HepG2 (cell line): ENCODE data around the gene PML. TPM values are rescaled to one million over a fixed set of nuclear protein-coding genes. Genes with fewer than 3 reads are reported as not detected.

Experiments
- CREB1 ChIP-seq, 2 experiments: fragments of 450-650 bp in 1 of 2; IDR thresholded peaks; 2 replicates each; pipeline ENCODE4 v1.6.1; 2016 to 2017; ENCODE audit warnings: control low read depth in 1 of 2, mild to moderate bottlenecking in 1 of 2, missing compliant biosample characterization in 1 of 2, missing genetic modification characterization in 1 of 2
- CREM ChIP-seq, 2 experiments: sonication (generic) in 1 of 2; formaldehyde crosslinking in 1 of 2; IDR thresholded peaks; 2 replicates each; pipeline versions ENCODE4 v1.4.0 to v1.6.1; 2016 to 2020; ENCODE audit warnings: antibody characterized with exemption in 1 of 2, mild to moderate bottlenecking in 1 of 2, missing genetic modification reagents in 1 of 2
- DR1 ChIP-seq: sonication (generic); formaldehyde crosslinking; IDR thresholded peaks from 2 replicates; pipeline ENCODE4 v1.8.0; 2021; ENCODE audit warnings: mild to moderate bottlenecking, missing genetic modification reagents, inconsistent platforms
- ETV5 ChIP-seq: IDR thresholded peaks from 2 replicates; pipeline ENCODE4 v1.6.1; 2018; ENCODE audit warnings: missing biosample characterization, missing genetic modification reagents, inconsistent platforms, borderline replicate concordance
- GATAD1 ChIP-seq: IDR thresholded peaks from 2 replicates; pipeline ENCODE4 v1.6.1; 2016; ENCODE audit warnings: missing genetic modification reagents, missing compliant biosample characterization
- POLR2A ChIP-seq, 2 experiments: IDR thresholded peaks; 2 replicates each; pipeline ENCODE4 v1.6.1; 2011; ENCODE audit warnings: low read depth in 2 of 2, low read length in 2 of 2, mild to moderate bottlenecking in 1 of 2, moderate library complexity in 1 of 2; ENCODE audit not compliant: insufficient read depth in 1 of 2
- POLR2AphosphoS5 ChIP-seq: IDR thresholded peaks from 2 replicates; pipeline ENCODE4 v1.6.1; 2012; ENCODE audit warnings: low read depth, low read length
- PRPF4 ChIP-seq: fragments of 200-400 bp; formaldehyde crosslinking; IDR thresholded peaks from 2 replicates; pipeline ENCODE4 v1.6.1; 2016; ENCODE audit warnings: low read length, low read depth; ENCODE audit not compliant: poor library complexity, severe bottlenecking
- RAD21 ChIP-seq: fragments of 450-650 bp; formaldehyde crosslinking; IDR thresholded peaks from 2 replicates; pipeline ENCODE4 v1.5.0; 2020; ENCODE audit warnings: mild to moderate bottlenecking
- SP1 ChIP-seq, 2 experiments: fragments of 450-650 bp in 1 of 2; sonication (generic) in 1 of 2; formaldehyde crosslinking in 1 of 2; IDR thresholded peaks; 2 replicates each; pipeline versions ENCODE4 v1.4.0 to v1.6.1; 2016 to 2020; ENCODE audit warnings: missing genetic modification reagents in 1 of 2
- TEAD3 ChIP-seq: optimal IDR thresholded peaks from 2 replicates; pipeline ENCODE3; 2016; ENCODE audit warnings: borderline replicate concordance
- TSC22D2 ChIP-seq: sonication (generic); formaldehyde crosslinking; IDR thresholded peaks from 2 replicates; pipeline ENCODE4 v1.5.1; 2020; ENCODE audit warnings: missing genetic modification reagents, mild to moderate bottlenecking, borderline replicate concordance
- ZBTB42 ChIP-seq: sonication (generic); formaldehyde crosslinking; IDR thresholded peaks from 2 replicates; pipeline ENCODE4 v1.5.0; 2020; ENCODE audit warnings: mild to moderate bottlenecking, missing genetic modification reagents
- ZBTB7A ChIP-seq: sonication (generic); formaldehyde crosslinking; IDR thresholded peaks from 2 replicates; pipeline ENCODE4 v1.8.0; 2022; ENCODE audit warnings: mild to moderate bottlenecking, missing genetic modification reagents
- ZNF224 ChIP-seq: sonication (generic); formaldehyde crosslinking; IDR thresholded peaks from 2 replicates; pipeline ENCODE4 v1.5.0; 2020; ENCODE audit warnings: mild to moderate bottlenecking, missing genetic modification reagents
- ZNF235 ChIP-seq: sonication (generic); formaldehyde crosslinking; IDR thresholded peaks from 2 replicates; pipeline ENCODE4 v1.8.1; 2023; ENCODE audit warnings: mild to moderate bottlenecking, missing genetic modification reagents, borderline replicate concordance
- ZNF3 ChIP-seq: IDR thresholded peaks from 2 replicates; pipeline ENCODE4 v1.7.0; 2017; ENCODE audit warnings: inconsistent platforms
- ZNF749 ChIP-seq: sonication (generic); formaldehyde crosslinking; IDR thresholded peaks from 2 replicates; pipeline ENCODE4 v1.8.0; 2022; ENCODE audit warnings: mild to moderate bottlenecking, missing genetic modification reagents, moderate library complexity, borderline replicate concordance
- ZNF772 ChIP-seq: sonication (generic); formaldehyde crosslinking; IDR thresholded peaks from 2 replicates; pipeline ENCODE4 v1.5.0; 2020; ENCODE audit warnings: mild to moderate bottlenecking, missing genetic modification reagents
- ZSCAN21 ChIP-seq: sonication (generic); formaldehyde crosslinking; IDR thresholded peaks from 2 replicates; pipeline ENCODE4 v1.8.0; 2022; ENCODE audit warnings: mild to moderate bottlenecking, missing genetic modification reagents, moderate library complexity, borderline replicate concordance
- polyA plus RNA-seq, 8 experiments: library from polyadenylated mRNA; depleted of rRNA in 3 of 8; stranded (reverse) in 7 of 8; unstranded in 1 of 8; fragments of >200 nt; fragmentation: Illumina TruSeq in 4 of 8; extraction: Trizol in 4 of 8; gene quantifications; 2 replicates each; pipeline versions ENCODE4 v1.2.1 to v1.2.3, GENCODE V29; 2011 to 2016; ENCODE audit warnings: low read depth in 4 of 8, missing spikeins in 1 of 8, mixed read lengths in 1 of 8; ENCODE audit not compliant: insufficient read depth in 1 of 8
- total RNA-seq, 5 experiments: library from RNA; depleted of rRNA; stranded (reverse); fragments of >200 nt; fragmentation: Illumina TruSeq; extraction: Trizol; gene quantifications; 2 replicates each; pipeline ENCODE4 v1.2.3, GENCODE V29; 2016; ENCODE audit warnings: low read depth in 1 of 5
- TF ChIP-seq, protein P1 (sequence below): sonication (generic); formaldehyde crosslinking; IDR thresholded peaks from 2 replicates; pipeline ENCODE4 v1.8.0; 2022; ENCODE audit warnings: missing genetic modification reagents, mild to moderate bottlenecking, moderate library complexity, borderline replicate concordance
- TF ChIP-seq, protein P2 (sequence below): IDR thresholded peaks from 2 replicates; pipeline ENCODE4 v1.6.1; 2016; ENCODE audit warnings: low read depth, control low read depth
- TF ChIP-seq, protein P3 (sequence below): sonication (generic); formaldehyde crosslinking; IDR thresholded peaks from 2 replicates; pipeline ENCODE4 v1.4.0; 2020; ENCODE audit warnings: missing genetic modification reagents, borderline replicate concordance
- TF ChIP-seq, protein P4 (sequence below): IDR thresholded peaks from 2 replicates; pipeline ENCODE4 v1.6.1; 2016; ENCODE audit warnings: missing compliant biosample characterization, missing genetic modification reagents, borderline replicate concordance

The PML gene
- total and polyA plus RNA-seq, 2 of the 13 experiments (the other 11 are each of a cell fraction or from before 2014, with no cell fraction given), result 2.9 to 3.9 TPM

DNA sequence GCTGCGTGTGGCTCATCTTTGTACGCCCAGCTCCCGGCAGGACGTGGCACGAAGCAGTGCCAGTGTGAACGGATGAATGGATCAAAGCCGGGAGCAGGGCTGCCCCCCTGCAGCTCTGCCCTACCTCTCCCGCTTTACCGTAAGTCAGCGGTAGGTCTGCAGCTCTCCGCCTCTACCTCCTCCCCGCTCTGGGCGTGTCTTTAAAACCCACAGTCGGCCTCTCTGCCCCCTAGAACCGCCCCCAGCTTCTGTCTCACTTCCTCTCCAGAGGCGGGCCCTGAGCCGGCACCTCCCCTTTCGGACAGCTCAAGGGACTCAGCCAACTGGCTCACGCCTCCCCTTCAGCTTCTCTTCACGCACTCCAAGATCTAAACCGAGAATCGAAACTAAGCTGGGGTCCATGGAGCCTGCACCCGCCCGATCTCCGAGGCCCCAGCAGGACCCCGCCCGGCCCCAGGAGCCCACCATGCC is at the start of gene PML (continued):
- TF ChIP-seq ZSCAN21 (CRISPR knock-in tag) (no peak), CREB1 (IDR thresholded peaks at IDR 0.05) (no peak), CREB1 (CRISPR knock-in tag; IDR thresholded peaks at IDR 0.05) (peak; percentile 58; the same call in 1 of the 2 replicates), ZBTB42 (CRISPR knock-in tag) (no peak), TSC22D2 (CRISPR knock-in tag) (no peak), DR1 (CRISPR knock-in tag) (no peak), CREM (IDR thresholded peaks at IDR 0.05) (no peak), CREM (CRISPR knock-in tag; IDR thresholded peaks at IDR 0.05) (no peak), ETV5 (peak; percentile 55; the same call in 1 of the 2 replicates), ZNF3 (CRISPR knock-in tag) (no peak), ZNF749 (CRISPR knock-in tag) (no peak), GATAD1 (CRISPR knock-in tag) (peak; percentile 66; the same call in 1 of the 2 replicates), RAD21 (no peak), PRPF4 (no peak), ZNF235 (no peak), POLR2AphosphoS5 (peak; percentile 79), TEAD3 (CRISPR knock-in tag) (no peak), SP1 (IDR thresholded peaks at IDR 0.05) (no peak), SP1 (CRISPR knock-in tag; IDR thresholded peaks at IDR 0.05) (peak; percentile 58; the same call in 1 of the 2 replicates), ZNF772 (CRISPR knock-in tag) (no peak), ZNF224 (no peak), ZBTB7A (CRISPR knock-in tag) (no peak), POLR2A (IDR thresholded peaks at IDR 0.05; ENCODE audit: insufficient read depth in 1 of 2, low read depth in 2 of 2, low read length in 2 of 2) (peak; percentile 42 to 91; a peak in 3 of 4 replicates)
- TF ChIP-seq, protein P1, sequence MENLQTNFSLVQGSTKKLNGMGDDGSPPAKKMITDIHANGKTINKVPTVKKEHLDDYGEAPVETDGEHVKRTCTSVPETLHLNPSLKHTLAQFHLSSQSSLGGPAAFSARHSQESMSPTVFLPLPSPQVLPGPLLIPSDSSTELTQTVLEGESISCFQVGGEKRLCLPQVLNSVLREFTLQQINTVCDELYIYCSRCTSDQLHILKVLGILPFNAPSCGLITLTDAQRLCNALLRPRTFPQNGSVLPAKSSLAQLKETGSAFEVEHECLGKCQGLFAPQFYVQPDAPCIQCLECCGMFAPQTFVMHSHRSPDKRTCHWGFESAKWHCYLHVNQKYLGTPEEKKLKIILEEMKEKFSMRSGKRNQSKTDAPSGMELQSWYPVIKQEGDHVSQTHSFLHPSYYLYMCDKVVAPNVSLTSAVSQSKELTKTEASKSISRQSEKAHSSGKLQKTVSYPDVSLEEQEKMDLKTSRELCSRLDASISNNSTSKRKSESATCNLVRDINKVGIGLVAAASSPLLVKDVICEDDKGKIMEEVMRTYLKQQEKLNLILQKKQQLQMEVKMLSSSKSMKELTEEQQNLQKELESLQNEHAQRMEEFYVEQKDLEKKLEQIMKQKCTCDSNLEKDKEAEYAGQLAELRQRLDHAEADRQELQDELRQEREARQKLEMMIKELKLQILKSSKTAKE (CRISPR knock-in tag), result no peak
- TF ChIP-seq, protein P2, sequence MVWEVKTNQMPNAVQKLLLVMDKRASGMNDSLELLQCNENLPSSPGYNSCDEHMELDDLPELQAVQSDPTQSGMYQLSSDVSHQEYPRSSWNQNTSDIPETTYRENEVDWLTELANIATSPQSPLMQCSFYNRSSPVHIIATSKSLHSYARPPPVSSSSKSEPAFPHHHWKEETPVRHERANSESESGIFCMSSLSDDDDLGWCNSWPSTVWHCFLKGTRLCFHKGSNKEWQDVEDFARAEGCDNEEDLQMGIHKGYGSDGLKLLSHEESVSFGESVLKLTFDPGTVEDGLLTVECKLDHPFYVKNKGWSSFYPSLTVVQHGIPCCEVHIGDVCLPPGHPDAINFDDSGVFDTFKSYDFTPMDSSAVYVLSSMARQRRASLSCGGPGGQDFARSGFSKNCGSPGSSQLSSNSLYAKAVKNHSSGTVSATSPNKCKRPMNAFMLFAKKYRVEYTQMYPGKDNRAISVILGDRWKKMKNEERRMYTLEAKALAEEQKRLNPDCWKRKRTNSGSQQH (CRISPR knock-in tag), result no peak
- TF ChIP-seq, protein P3, sequence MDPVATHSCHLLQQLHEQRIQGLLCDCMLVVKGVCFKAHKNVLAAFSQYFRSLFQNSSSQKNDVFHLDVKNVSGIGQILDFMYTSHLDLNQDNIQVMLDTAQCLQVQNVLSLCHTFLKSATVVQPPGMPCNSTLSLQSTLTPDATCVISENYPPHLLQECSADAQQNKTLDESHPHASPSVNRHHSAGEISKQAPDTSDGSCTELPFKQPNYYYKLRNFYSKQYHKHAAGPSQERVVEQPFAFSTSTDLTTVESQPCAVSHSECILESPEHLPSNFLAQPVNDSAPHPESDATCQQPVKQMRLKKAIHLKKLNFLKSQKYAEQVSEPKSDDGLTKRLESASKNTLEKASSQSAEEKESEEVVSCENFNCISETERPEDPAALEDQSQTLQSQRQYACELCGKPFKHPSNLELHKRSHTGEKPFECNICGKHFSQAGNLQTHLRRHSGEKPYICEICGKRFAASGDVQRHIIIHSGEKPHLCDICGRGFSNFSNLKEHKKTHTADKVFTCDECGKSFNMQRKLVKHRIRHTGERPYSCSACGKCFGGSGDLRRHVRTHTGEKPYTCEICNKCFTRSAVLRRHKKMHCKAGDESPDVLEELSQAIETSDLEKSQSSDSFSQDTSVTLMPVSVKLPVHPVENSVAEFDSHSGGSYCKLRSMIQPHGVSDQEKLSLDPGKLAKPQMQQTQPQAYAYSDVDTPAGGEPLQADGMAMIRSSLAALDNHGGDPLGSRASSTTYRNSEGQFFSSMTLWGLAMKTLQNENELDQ (CRISPR knock-in tag), result no peak
- TF ChIP-seq, protein P4, sequence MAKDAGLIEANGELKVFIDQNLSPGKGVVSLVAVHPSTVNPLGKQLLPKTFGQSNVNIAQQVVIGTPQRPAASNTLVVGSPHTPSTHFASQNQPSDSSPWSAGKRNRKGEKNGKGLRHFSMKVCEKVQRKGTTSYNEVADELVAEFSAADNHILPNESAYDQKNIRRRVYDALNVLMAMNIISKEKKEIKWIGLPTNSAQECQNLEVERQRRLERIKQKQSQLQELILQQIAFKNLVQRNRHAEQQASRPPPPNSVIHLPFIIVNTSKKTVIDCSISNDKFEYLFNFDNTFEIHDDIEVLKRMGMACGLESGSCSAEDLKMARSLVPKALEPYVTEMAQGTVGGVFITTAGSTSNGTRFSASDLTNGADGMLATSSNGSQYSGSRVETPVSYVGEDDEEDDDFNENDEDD (CRISPR knock-in tag), result no peak; the same call in 1 of the 2 replicates
